Liver (tissue), 9 donors: ENCODE measurements around the gene NOS1AP. TPM values are rescaled to one million over a fixed set of nuclear protein-coding genes. Genes with fewer than 3 reads are reported as not detected.

Experiments used
- DNase-seq: peaks from one replicate; pipeline ENCODE4 v3.0.0-alpha.2; 2017; ENCODE audit warnings: low spot score
- H3K27ac ChIP-seq, 2 donors: one replicate each; pipeline ENCODE4 v1.7.0; 2013; ENCODE audit warnings: inconsistent platforms in 2 of 2, low read length in 2 of 2, control low read depth in 1 of 2, low read depth in 1 of 2, mild to moderate bottlenecking in 1 of 2
- H3K27me3 ChIP-seq, 4 donors: one replicate each; pipeline versions ENCODE4 v1.6.1 to v1.7.0; 2013; ENCODE audit warnings: low read length in 3 of 4, inconsistent platforms in 1 of 4, mild to moderate bottlenecking in 1 of 4, moderate library complexity in 1 of 4; ENCODE audit not compliant: control insufficient read depth in 4 of 4, insufficient read depth in 4 of 4
- H3K36me3 ChIP-seq, 4 donors: one replicate each; pipeline versions ENCODE4 v1.6.1 to v1.7.0; 2013; ENCODE audit warnings: low read length in 3 of 4, mild to moderate bottlenecking in 3 of 4, low read depth in 1 of 4, moderate library complexity in 1 of 4; ENCODE audit not compliant: control insufficient read depth in 4 of 4, insufficient read depth in 3 of 4
- H3K4me1 ChIP-seq, 4 donors: one replicate each; pipeline versions ENCODE4 v1.6.1 to v1.7.0; 2013; ENCODE audit warnings: low read length in 3 of 4, mild to moderate bottlenecking in 3 of 4, moderate library complexity in 1 of 4; ENCODE audit not compliant: control insufficient read depth in 4 of 4, insufficient read depth in 4 of 4
- H3K4me3 ChIP-seq, 3 donors: one replicate each; pipeline versions ENCODE4 v1.6.1 to v1.7.0; 2013; ENCODE audit warnings: low read length in 3 of 3, control low read depth in 1 of 3, low read depth in 1 of 3, mild to moderate bottlenecking in 1 of 3
- H3K9ac ChIP-seq, 2 donors: one replicate each; pipeline ENCODE4 v1.7.0; 2013; ENCODE audit warnings: low read length in 2 of 2, mild to moderate bottlenecking in 2 of 2, moderate library complexity in 2 of 2, control low read depth in 1 of 2, low read depth in 1 of 2
- H3K9me3 ChIP-seq, 4 donors: one replicate each; pipeline versions ENCODE4 v1.6.1 to v1.7.0; 2013; ENCODE audit warnings: low read length in 3 of 4; ENCODE audit not compliant: control insufficient read depth in 4 of 4
- ATF3 ChIP-seq: IDR thresholded peaks from 2 replicates; pipeline ENCODE4 v1.6.1; 2016; ENCODE audit warnings: antibody characterized with exemption
- CTCF ChIP-seq: fragments of 150-350 bp; IDR thresholded peaks from 2 replicates; pipeline ENCODE4 v1.5.1; 2017; ENCODE audit warnings: improper control_type of control experiment, low read depth, low read length; ENCODE audit not compliant: missing input control
- EGR1 ChIP-seq, 2 donors: IDR thresholded peaks; 2 replicates each; pipeline ENCODE4 v1.6.1; 2016 to 2018; ENCODE audit warnings: antibody characterized with exemption in 2 of 2, low read depth in 2 of 2
- FOXA1 ChIP-seq: IDR thresholded peaks from 2 replicates; pipeline ENCODE4 v1.6.1; 2016; ENCODE audit warnings: antibody characterized with exemption
- FOXA2 ChIP-seq: IDR thresholded peaks from 2 replicates; pipeline ENCODE4 v1.6.1; 2016; ENCODE audit warnings: antibody characterized with exemption
- GABPA ChIP-seq, 2 donors: IDR thresholded peaks in 1 of 2; conservative IDR thresholded peaks in 1 of 2; 2 replicates each; pipeline ENCODE4 v1.6.1; 2016; ENCODE audit warnings: antibody characterized with exemption in 2 of 2, mild to moderate bottlenecking in 1 of 2, moderate library complexity in 1 of 2
- HNF4A ChIP-seq, 2 donors: conservative IDR thresholded peaks; 2 replicates each; pipeline ENCODE4 v1.6.1; 2016; ENCODE audit warnings: antibody characterized with exemption in 2 of 2, mild to moderate bottlenecking in 2 of 2
- HNF4G ChIP-seq: IDR thresholded peaks from 2 replicates; pipeline ENCODE4 v1.6.1; 2016; ENCODE audit warnings: antibody characterized with exemption
- JUND ChIP-seq, 2 donors: IDR thresholded peaks; 2 replicates each; pipeline ENCODE4 v1.6.1; 2016; ENCODE audit warnings: antibody characterized with exemption in 2 of 2
- MAX ChIP-seq: IDR thresholded peaks from 2 replicates; pipeline ENCODE4 v1.6.1; 2016; ENCODE audit warnings: antibody characterized with exemption
- NR2F2 ChIP-seq: IDR thresholded peaks from 2 replicates; pipeline ENCODE4 v1.6.1; 2016; ENCODE audit warnings: antibody characterized with exemption
- RAD21 ChIP-seq, 2 donors: IDR thresholded peaks; 2 replicates each; pipeline ENCODE4 v1.6.1; 2016; ENCODE audit warnings: antibody characterized with exemption in 2 of 2, mild to moderate bottlenecking in 2 of 2
- REST ChIP-seq: IDR thresholded peaks from 2 replicates; pipeline ENCODE4 v1.6.1; 2016; ENCODE audit warnings: antibody characterized with exemption, mild to moderate bottlenecking
- RXRA ChIP-seq, 2 donors: IDR thresholded peaks; 2 replicates each; pipeline ENCODE4 v1.6.1; 2017 to 2018; ENCODE audit warnings: antibody characterized with exemption in 2 of 2, mild to moderate bottlenecking in 1 of 2
- SP1 ChIP-seq: IDR thresholded peaks from 2 replicates; pipeline ENCODE4 v1.6.1; 2018; ENCODE audit warnings: antibody characterized with exemption, mild to moderate bottlenecking
- TAF1 ChIP-seq: conservative IDR thresholded peaks from 2 replicates; pipeline ENCODE4 v1.6.1; 2016; ENCODE audit warnings: antibody characterized with exemption, mild to moderate bottlenecking
- YY1 ChIP-seq: IDR thresholded peaks from 2 replicates; pipeline ENCODE4 v1.6.1; 2016; ENCODE audit warnings: antibody characterized with exemption, mild to moderate bottlenecking
- ZBTB33 ChIP-seq: IDR thresholded peaks from 2 replicates; pipeline ENCODE4 v1.6.1; 2016; ENCODE audit warnings: antibody characterized with exemption
- WGBS: extraction: QIAGEN DNeasy Blood & Tissue Kit; methylation state at CpG from one replicate; pipeline ENCODE4 v1.1.7; 2013; 5-methylcytosine and 5-hydroxymethylcytosine counted together
- polyA plus RNA-seq, 2 donors: library from polyadenylated mRNA; stranded (reverse) in 1 of 2; unstranded in 1 of 2; fragments of 200-250 nt in 1 of 2; fragments of >200 nt in 1 of 2; fragmentation: Nextera tagmentation in 1 of 2; extraction: Ambion mirVana in 1 of 2; gene quantifications; one replicate each; pipeline versions ENCODE4 v1.2.1 to v1.2.3, GENCODE V29; 2013 to 2015
- total RNA-seq, 2 donors: library from RNA; depleted of rRNA; stranded (reverse); fragments of >200 nt; gene quantifications; one replicate each; pipeline ENCODE4 v1.2.3, GENCODE V29; 2014
- donor health status: healthy.
- donor health status: healthy.
- donor health status: healthy.
- donor health status: healthy.
- donor health status: healthy.

Gene NOS1AP
- total and polyA plus RNA-seq, 4 donors, result 1.4 to 13.0 (median 4.5) TPM

- TF ChIP-seq REST (no peak), RXRA (IDR thresholded peaks at IDR 0.05) (no peak), JUND (IDR thresholded peaks at IDR 0.05) (no peak), FOXA1 (no peak), HNF4G (no peak)
These were observed 16.5 kb downstream of the NOS1AP start (continued) for GRCh38 chr1:162085991-162086390.

GRCh38 chr1:162087111-162087510 is 17.6 kb downstream of the NOS1AP start:
- WGBS, result 85% methylated on average over 1 of the region's 1 CpG
- no peaks in the 10 kb centered on the region for H3K9me3 ChIP-seq
- peak overlapping the region in 1 of 2 donors; percentile 14 for H3K27ac ChIP-seq
- H3K27me3 ChIP-seq, result no peaks in the 10 kb centered on the region
- no peak overlapping the region for H3K9ac ChIP-seq
- H3K4me1 ChIP-seq, result peaks cover 14 to 31% (median 27%) of the 10 kb centered on the region in 4 donors
- no peak for DNase-seq
- no peak overlapping the region for H3K4me3 ChIP-seq
- H3K36me3 ChIP-seq, result no peaks in the 10 kb centered on the region
- TF ChIP-seq EGR1 (IDR thresholded peaks at IDR 0.05; ENCODE audit: low read depth in 2 of 2) (no peak), HNF4G (no peak)

GRCh38 chr1:162087574-162087973 is 18.1 kb downstream of the NOS1AP start:
- H3K4me3 ChIP-seq, result no peak overlapping the region
- H3K9ac ChIP-seq, result peak overlapping the region in 1 of 2 donors; percentile 4
- H3K4me1 ChIP-seq, result peaks cover 15 to 36% (median 32%) of the 10 kb centered on the region in 4 donors
- no peak for TF ChIP-seq HNF4G
- TF ChIP-seq ATF3, result no peak
- no peak for TF ChIP-seq FOXA1
- no peak for TF ChIP-seq FOXA2
- peak in 1 of 2 donors; percentile 54 for TF ChIP-seq RXRA (IDR thresholded peaks at IDR 0.05)
- no peak for TF ChIP-seq REST
- peak; percentile 58 for TF ChIP-seq MAX
- peak; percentile 41 to 71 for TF ChIP-seq EGR1 (IDR thresholded peaks at IDR 0.05; ENCODE audit: low read depth in 2 of 2)
- peak in 1 of 2 donors; percentile 33 for TF ChIP-seq RAD21 (IDR thresholded peaks at IDR 0.05)
- TF ChIP-seq CTCF, result no peak
- TF ChIP-seq JUND (IDR thresholded peaks at IDR 0.05), result no peak
- TF ChIP-seq ZBTB33, result no peak
- TF ChIP-seq GABPA (IDR thresholded peaks at IDR 0.05 in 1 of 2, conservative IDR thresholded peaks at IDR 0.05 in 1 of 2), result no peak
- TF ChIP-seq SP1, result peak; percentile 8
- TF ChIP-seq HNF4A (conservative IDR thresholded peaks at IDR 0.05), result peak in 1 of 2 donors; percentile 46
- no peak for TF ChIP-seq NR2F2
- TF ChIP-seq YY1, result no peak
- TF ChIP-seq TAF1, result no peak
- H3K9me3 ChIP-seq, result no peaks in the 10 kb centered on the region
- peak overlapping the region; percentile 14 to 64 for H3K27ac ChIP-seq
- H3K36me3 ChIP-seq, result no peaks in the 10 kb centered on the region
- no peaks in the 10 kb centered on the region for H3K27me3 ChIP-seq
- no peak for DNase-seq
- WGBS, result 47% methylated on average over 1 of the region's 1 CpG
